PC-9 (cell line): ENCODE measurements around the gene CACNA2D4.

Experiments
- CTCF ChIP-seq: fragments of 200-600 bp; sonication (generic); conservative IDR thresholded peaks from 2 replicates; pipeline ENCODE4 v1.6.1; 2017; ENCODE audit warnings: mixed run types, antibody characterized with exemption, mild to moderate bottlenecking, moderate library complexity
- EZH2 ChIP-seq: fragments of 200-600 bp; sonication (generic); IDR thresholded peaks from 2 replicates; pipeline ENCODE4 v1.8.0; 2017; ENCODE audit warnings: antibody characterized with exemption, low read depth

DNA sequence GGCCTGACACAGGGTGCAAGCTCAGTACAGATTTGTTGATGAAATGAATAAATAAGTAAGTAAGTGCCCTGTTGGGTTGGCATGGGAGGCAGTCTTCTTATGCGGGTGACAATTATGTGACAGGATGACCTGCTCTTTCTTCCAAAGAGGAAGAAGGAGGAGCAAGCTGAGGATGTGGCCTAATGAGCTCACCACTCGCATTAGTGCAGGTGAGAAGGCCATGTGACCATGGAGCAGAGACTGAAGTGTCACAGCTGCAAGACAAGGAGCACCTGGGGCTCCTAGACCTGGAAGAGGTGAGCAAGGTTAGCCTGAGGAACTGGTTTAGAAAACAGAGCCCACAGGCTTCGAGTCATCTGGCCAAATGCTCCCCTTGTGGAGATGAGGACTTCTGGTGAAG lies 63.2 kb downstream of the CACNA2D4 start:
- TF ChIP-seq CTCF (no peak), EZH2 (no peak)
